ENCODE measurements around the gene MED25. TPM values are rescaled to one million over a fixed set of nuclear protein-coding genes. Genes with fewer than 3 reads are reported as not detected.

MED25 gene
- total and polyA plus RNA-seq, 2 of the 8 experiments (the other 6 are each of a cell fraction or from before 2014, with no cell fraction given) = 21.6 to 71.4 TPM

DNA sequence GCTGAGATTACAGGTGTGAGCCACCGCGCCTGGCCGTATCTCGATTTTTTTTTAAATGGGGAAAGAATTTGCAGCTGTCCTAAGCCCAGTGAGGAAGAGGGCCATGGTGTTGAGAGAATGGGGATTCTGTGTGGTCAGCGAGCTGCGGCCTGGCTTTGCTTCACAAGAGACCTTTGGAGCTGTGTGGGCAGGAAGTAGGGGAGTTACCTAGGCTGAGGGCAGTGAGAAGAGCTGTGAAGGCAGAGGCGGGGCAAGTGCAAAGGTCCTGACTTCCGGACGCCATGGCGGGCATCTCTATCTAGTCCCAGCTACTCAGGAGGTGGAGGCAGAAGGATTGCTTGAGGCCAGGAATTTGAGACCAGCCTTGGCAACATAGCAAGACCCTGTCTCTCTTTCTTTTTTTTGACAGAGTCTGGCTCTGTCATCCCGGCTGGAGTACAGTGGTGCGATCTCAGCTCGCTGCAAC, 46.4 kb upstream of the MED25 start (continued):
- TF ChIP-seq JUND (IDR thresholded peaks at IDR 0.05; ENCODE audit: low read length) (no peak), HDAC2 (IDR thresholded peaks at IDR 0.05; ENCODE audit: borderline replicate concordance in 1 of 2, low read depth in 2 of 2, low read length in 2 of 2) (no peak), MAFK (IDR thresholded peaks at IDR 0.05; ENCODE audit: low read depth, low read length) (no peak), BCL11A (IDR thresholded peaks at IDR 0.05; ENCODE audit: low read depth in 2 of 2, low read length in 2 of 2) (no peak)
- TF ChIP-seq, protein P1, sequence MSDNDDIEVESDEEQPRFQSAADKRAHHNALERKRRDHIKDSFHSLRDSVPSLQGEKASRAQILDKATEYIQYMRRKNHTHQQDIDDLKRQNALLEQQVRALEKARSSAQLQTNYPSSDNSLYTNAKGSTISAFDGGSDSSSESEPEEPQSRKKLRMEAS (IDR thresholded peaks at IDR 0.05) = no peak
